HFFc6 (cell line): ENCODE data around the gene OR2L8. TPM values are rescaled to one million over a fixed set of nuclear protein-coding genes. Genes with fewer than 3 reads are reported as not detected.

ENCODE experiments used
- DNase-seq: peaks from one replicate; pipeline ENCODE4 v3.0.0-alpha.2; 2018
- H3K27ac Mint-ChIP-seq: 2 replicates; pipeline ENCODE4 v1.8.0; 2020; ENCODE audit warnings: mild to moderate bottlenecking, mixed read lengths
- H3K27me3 Mint-ChIP-seq: 2 replicates; pipeline ENCODE4 v1.8.0; 2021; ENCODE audit warnings: mild to moderate bottlenecking, moderate library complexity, mixed read lengths; ENCODE audit not compliant: insufficient read depth
- H3K36me3 Mint-ChIP-seq: 2 replicates; pipeline ENCODE4 v1.8.0; 2021; ENCODE audit warnings: low read depth, mixed read lengths
- H3K4me1 Mint-ChIP-seq: 2 replicates; pipeline ENCODE4 v1.8.0; 2020; ENCODE audit warnings: low read depth, mixed read lengths
- H3K4me3 Mint-ChIP-seq: 2 replicates; pipeline ENCODE4 v1.8.0; 2020; ENCODE audit warnings: mild to moderate bottlenecking, moderate library complexity, mixed read lengths
- H3K9me3 Mint-ChIP-seq: 2 replicates; pipeline ENCODE4 v1.8.0; 2020; ENCODE audit warnings: mild to moderate bottlenecking, mixed read lengths
- CTCF ChIP-seq: fragments of 200-600 bp; sonication (generic); IDR thresholded peaks from 2 replicates; pipeline ENCODE4 v1.5.0; 2021; ENCODE audit warnings: antibody characterized with exemption, mild to moderate bottlenecking
- total RNA-seq, 6 experiments: library from RNA; stranded (reverse); fragmentation: NEBNext Ultra II Directional; extraction: Animal tissue kit (Norgen Biotek cat#: 25700); gene quantifications; 2 replicates in 1 of 6; 3 replicates in 5 of 6; pipeline ENCODE4 v1.2.3, GENCODE V29; 2021

OR2L8 gene
- total RNA-seq, 6 experiments from 2014 or later, result not detected

- Mint-ChIP-seq H3K4me1 (no peaks in the 10 kb centered on the region), H3K27me3 (no peaks in the 10 kb centered on the region), H3K27ac (no peak overlapping the region), H3K9me3 (peaks cover 22% of the 10 kb centered on the region), H3K36me3 (no peaks in the 10 kb centered on the region), H3K4me3 (no peak overlapping the region)
- no peak for TF ChIP-seq CTCF
- DNase-seq, result no peak
Observed at GRCh38 chr1:247942624-247943023, 6.0 kb upstream of the OR2L8 start.

- Mint-ChIP-seq H3K27ac (no peak overlapping the region), H3K27me3 (no peaks in the 10 kb centered on the region; the same call in 1 of the 2 replicates), H3K9me3 (peaks cover 43% of the 10 kb centered on the region), H3K4me3 (no peak overlapping the region), H3K36me3 (no peaks in the 10 kb centered on the region; the same call in 1 of the 2 replicates), H3K4me1 (no peaks in the 10 kb centered on the region)
- no peak for DNase-seq
- no peak for TF ChIP-seq CTCF
Observed at GRCh38 chr1:247953408-247953807, 4.8 kb downstream of the OR2L8 start.

GRCh38 chr1:247961791-247962190 is 13.1 kb downstream of the OR2L8 start:
- DNase-seq, result no peak
- Mint-ChIP-seq H3K27me3 (no peaks in the 10 kb centered on the region; the same call in 1 of the 2 replicates), H3K9me3 (peaks cover 29% of the 10 kb centered on the region), H3K4me3 (no peak overlapping the region), H3K27ac (no peak overlapping the region), H3K4me1 (no peaks in the 10 kb centered on the region), H3K36me3 (no peaks in the 10 kb centered on the region; the same call in 1 of the 2 replicates)
- TF ChIP-seq CTCF, result no peak

- Mint-ChIP-seq H3K36me3 (no peaks in the 10 kb centered on the region), H3K27ac (no peak overlapping the region), H3K4me3 (no peak overlapping the region), H3K4me1 (no peaks in the 10 kb centered on the region), H3K9me3 (peaks cover 21% of the 10 kb centered on the region), H3K27me3 (no peaks in the 10 kb centered on the region; the same call in 1 of the 2 replicates)
- DNase-seq, result no peak
- no peak for TF ChIP-seq CTCF
Observed at GRCh38 chr1:247962911-247963588, 14.4 kb downstream of the OR2L8 start.

- H3K4me1 Mint-ChIP-seq, result no peaks in the 10 kb centered on the region
- TF ChIP-seq CTCF, result no peak
- H3K27ac Mint-ChIP-seq, result no peak within 1 kb of the TSS
- no peak within 1 kb of the TSS for H3K4me3 Mint-ChIP-seq
- no peaks in the 10 kb centered on the region for H3K36me3 Mint-ChIP-seq
- DNase-seq, result no peak
- H3K9me3 Mint-ChIP-seq, result peaks cover 15% of the 10 kb centered on the region
- H3K27me3 Mint-ChIP-seq, result no peaks in the 10 kb centered on the region
Observed at GRCh38 chr1:247964933-247965332, 16.3 kb downstream of the OR2L8 start, which contains the start of gene OR2AK2. TSS of gene OR2AK2 (plus strand) at chr1:247965233. CDS start at chr1:247965377, 144 bp downstream.
